ENCODE data around the gene UROD. TPM values are rescaled to one million over a fixed set of nuclear protein-coding genes. Genes with fewer than 3 reads are reported as not detected.

Gene UROD
- total RNA-seq, 1 experiment from 2014 or later: 76.9 TPM

DNA sequence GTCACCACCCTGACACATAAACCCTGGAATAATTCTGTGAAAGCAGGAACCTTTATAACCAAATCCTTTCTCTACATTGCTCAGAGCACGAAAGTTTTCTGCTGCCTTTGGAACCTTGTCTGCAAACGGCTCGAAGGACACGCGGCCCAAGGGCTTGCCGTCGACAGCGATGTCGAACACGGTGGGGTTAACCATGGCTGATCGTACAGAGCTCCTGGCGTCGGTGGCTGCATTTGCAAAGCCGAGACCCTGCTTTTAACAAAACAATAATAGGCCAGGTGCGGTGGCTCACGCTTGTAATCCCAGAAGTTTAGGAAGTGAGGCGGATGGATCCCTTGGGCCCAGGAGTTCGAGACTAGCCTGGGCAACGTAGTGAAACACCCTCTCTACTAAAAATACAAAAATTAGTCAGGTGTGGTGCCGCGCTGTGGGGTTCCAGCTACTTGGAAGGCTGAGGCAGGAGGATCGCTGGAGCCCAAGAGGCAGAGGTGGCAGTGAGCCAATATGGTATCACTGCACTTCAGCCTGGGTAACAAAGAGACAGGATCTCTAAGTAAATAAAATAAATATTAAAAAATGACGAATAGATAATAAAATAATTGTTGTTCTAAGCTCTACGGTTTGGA is 23.4 kb upstream of the UROD start:
- peaks cover 4% of the 10 kb centered on the region for H3K36me3 Mint-ChIP-seq (ENCODE audit: insufficient read depth, unreplicated experiment)
- POLR2A ChIA-PET: interaction anchor here (0.6 to 1.0 kb wide), 5 partner anchors 24 to 1339 kb away, joined by 3 read pairs; partner anchors contain the start of genes KDM4A and RPS8

DNA sequence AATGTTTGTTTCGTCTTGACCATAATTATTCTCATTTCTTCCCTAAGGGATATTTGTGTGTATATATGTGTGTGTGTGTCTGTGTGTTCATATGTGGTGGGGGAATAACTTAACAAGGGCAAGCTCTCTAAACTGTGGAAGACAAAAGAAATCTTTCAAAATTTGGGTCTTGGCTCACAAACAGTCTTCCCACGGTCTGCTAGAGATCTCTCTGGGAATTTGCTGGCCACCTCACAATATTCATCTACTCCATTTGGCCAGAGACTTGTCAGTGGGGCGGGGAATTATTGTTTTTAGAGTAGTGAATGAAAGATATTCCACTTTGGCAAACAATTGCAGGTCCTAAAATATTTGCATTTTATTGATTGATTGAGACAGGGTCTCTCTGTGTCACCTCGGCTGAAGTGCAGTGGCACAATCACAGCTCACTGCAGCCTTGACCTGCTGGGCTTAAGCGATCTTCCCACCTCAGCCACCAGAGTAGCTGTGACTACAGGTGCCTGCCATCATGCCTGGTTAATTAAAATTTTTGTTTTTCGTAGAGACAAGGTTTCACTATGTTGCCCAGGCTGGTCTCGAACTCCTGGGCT is 17.6 kb upstream of the UROD start:
- Mint-ChIP-seq H3K4me1 (ENCODE audit: insufficient read depth, unreplicated experiment) (no peaks in the 10 kb centered on the region), H3K27me3 (ENCODE audit: insufficient read depth, unreplicated experiment) (no peaks in the 10 kb centered on the region), H3K9me3 (ENCODE audit: unreplicated experiment) (no peaks in the 10 kb centered on the region), H3K4me3 (ENCODE audit: unreplicated experiment) (no peak overlapping the region), H3K27ac (ENCODE audit: low read depth, unreplicated experiment) (no peak overlapping the region), H3K36me3 (ENCODE audit: insufficient read depth, unreplicated experiment) (no peaks in the 10 kb centered on the region)
- CTCF ChIA-PET: interaction anchor here (0.9 kb wide), 1 partner anchor 163 kb away, joined by 3 read pairs; no protein-coding TSS in a partner anchor
- intact Hi-C loops (cut with micrococcal nuclease): no loop called here
- no peak for DNase-seq (ENCODE audit: unreplicated experiment)
- TF ChIP-seq, protein P1, sequence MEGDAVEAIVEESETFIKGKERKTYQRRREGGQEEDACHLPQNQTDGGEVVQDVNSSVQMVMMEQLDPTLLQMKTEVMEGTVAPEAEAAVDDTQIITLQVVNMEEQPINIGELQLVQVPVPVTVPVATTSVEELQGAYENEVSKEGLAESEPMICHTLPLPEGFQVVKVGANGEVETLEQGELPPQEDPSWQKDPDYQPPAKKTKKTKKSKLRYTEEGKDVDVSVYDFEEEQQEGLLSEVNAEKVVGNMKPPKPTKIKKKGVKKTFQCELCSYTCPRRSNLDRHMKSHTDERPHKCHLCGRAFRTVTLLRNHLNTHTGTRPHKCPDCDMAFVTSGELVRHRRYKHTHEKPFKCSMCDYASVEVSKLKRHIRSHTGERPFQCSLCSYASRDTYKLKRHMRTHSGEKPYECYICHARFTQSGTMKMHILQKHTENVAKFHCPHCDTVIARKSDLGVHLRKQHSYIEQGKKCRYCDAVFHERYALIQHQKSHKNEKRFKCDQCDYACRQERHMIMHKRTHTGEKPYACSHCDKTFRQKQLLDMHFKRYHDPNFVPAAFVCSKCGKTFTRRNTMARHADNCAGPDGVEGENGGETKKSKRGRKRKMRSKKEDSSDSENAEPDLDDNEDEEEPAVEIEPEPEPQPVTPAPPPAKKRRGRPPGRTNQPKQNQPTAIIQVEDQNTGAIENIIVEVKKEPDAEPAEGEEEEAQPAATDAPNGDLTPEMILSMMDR (IDR thresholded peaks at IDR 0.05; ENCODE audit: unreplicated experiment): no peak
- no TSS peak for BruUV-seq (replicated peaks)
- POLR2A ChIA-PET: interaction anchor here (1.2 kb wide), 1 partner anchor 18 kb away, joined by 4 read pairs; the partner anchor contains the start of gene UROD

More for the DNA sequence above, 23.4 kb upstream of the UROD start:
- Mint-ChIP-seq H3K9me3 (ENCODE audit: unreplicated experiment) (no peaks in the 10 kb centered on the region), H3K27ac (ENCODE audit: low read depth, unreplicated experiment) (no peak overlapping the region), H3K4me3 (ENCODE audit: unreplicated experiment) (no peak overlapping the region), H3K27me3 (ENCODE audit: insufficient read depth, unreplicated experiment) (no peaks in the 10 kb centered on the region), H3K4me1 (ENCODE audit: insufficient read depth, unreplicated experiment) (peaks cover 5% of the 10 kb centered on the region)
- no peak for DNase-seq (ENCODE audit: unreplicated experiment)
- CTCF ChIA-PET: interaction anchor here (0.6 to 1.4 kb wide), 3 partner anchors 9 to 257 kb away, joined by 3 to 4 read pairs (median 4); partner anchors contain the start of gene RNU5D-1
- intact Hi-C loops (cut with micrococcal nuclease): no loop called here
- TF ChIP-seq, protein P1 (IDR thresholded peaks at IDR 0.05; ENCODE audit: unreplicated experiment): no peak
- BruUV-seq (replicated peaks): no TSS peak

DNA sequence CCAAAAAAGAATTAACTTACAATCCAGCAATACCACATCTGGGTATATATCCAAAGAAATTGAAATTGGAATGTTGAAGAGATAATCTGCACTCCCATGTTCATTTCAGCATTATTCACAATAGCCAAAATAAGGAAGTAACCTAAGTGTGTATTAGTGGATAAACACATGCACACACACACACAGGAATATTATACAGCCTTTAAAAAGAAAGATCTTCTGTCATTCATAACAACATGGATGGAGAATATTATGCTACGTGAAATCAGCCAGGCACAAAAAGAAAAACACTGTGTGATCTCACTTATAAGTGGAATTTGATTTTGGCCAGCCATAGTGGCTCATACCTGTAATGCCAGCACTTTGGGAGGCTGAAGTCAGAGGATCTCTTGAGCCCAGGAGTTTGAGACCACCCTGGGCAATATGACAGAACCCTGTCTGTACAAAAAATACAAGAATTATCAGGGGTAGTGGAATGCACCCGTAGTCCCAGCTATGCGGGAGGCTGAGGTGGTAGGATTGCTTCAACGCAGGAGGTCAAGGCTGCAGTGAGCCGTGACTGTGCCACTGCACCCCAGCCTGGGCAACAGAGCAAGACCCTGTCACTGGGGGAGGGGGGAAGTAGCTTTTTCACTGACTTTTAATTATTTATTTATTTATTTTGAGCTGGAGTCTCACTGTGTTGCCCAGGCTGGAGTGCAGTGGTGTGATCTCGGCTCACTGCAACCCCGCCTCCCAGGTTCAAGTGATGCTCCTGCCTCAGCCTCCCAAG is 16.4 kb upstream of the UROD start:
- H3K4me1 Mint-ChIP-seq (ENCODE audit: insufficient read depth, unreplicated experiment): no peaks in the 10 kb centered on the region
- no peaks in the 10 kb centered on the region for H3K36me3 Mint-ChIP-seq (ENCODE audit: insufficient read depth, unreplicated experiment)
- intact Hi-C loops (cut with micrococcal nuclease): no loop called here
- TF ChIP-seq, protein P1 (IDR thresholded peaks at IDR 0.05; ENCODE audit: unreplicated experiment): no peak
- POLR2A ChIA-PET: interaction anchor here (1.2 to 1.7 kb wide), 2 partner anchors 9 to 17 kb away, joined by 4 to 10 read pairs; partner anchors contain the start of genes EIF2B3 and UROD
- H3K27ac Mint-ChIP-seq (ENCODE audit: low read depth, unreplicated experiment): no peak overlapping the region
- DNase-seq (ENCODE audit: unreplicated experiment): no peak
- H3K9me3 Mint-ChIP-seq (ENCODE audit: unreplicated experiment): no peaks in the 10 kb centered on the region
- CTCF ChIA-PET: interaction anchor here (0.6 kb wide), 1 partner anchor 239 kb away, joined by 5 read pairs; no protein-coding TSS in a partner anchor
- H3K4me3 Mint-ChIP-seq (ENCODE audit: unreplicated experiment): no peak overlapping the region
- no TSS peak for BruUV-seq (replicated peaks)
- H3K27me3 Mint-ChIP-seq (ENCODE audit: insufficient read depth, unreplicated experiment): no peaks in the 10 kb centered on the region

DNA sequence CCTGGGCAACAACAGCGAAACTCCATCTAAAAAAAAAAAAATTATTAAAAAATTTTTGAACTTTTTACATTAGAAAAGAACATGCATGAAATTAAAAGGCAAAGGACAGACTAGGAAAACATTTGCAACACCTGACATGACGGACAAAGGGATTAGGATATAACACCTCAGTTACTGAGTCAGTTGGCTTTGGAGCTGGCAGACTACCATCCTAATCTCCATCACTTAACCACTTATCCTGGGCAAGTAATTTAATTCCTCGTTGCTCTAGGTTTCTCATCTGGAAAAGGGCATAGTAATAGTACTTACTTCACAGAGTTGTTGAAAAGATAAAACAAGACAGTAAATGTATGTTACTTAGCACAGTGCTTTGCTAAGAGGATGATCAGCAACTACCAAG is 12.8 kb upstream of the UROD start:
- TF ChIP-seq, protein P1 (IDR thresholded peaks at IDR 0.05; ENCODE audit: unreplicated experiment): no peak
- Mint-ChIP-seq H3K9me3 (ENCODE audit: unreplicated experiment) (no peaks in the 10 kb centered on the region), H3K4me3 (ENCODE audit: unreplicated experiment) (no peak overlapping the region), H3K36me3 (ENCODE audit: insufficient read depth, unreplicated experiment) (peaks cover 19% of the 10 kb centered on the region), H3K27ac (ENCODE audit: low read depth, unreplicated experiment) (no peak overlapping the region), H3K27me3 (ENCODE audit: insufficient read depth, unreplicated experiment) (no peaks in the 10 kb centered on the region), H3K4me1 (ENCODE audit: insufficient read depth, unreplicated experiment) (no peaks in the 10 kb centered on the region)
- POLR2A ChIA-PET: interaction anchor here (1.1 kb wide), 1 partner anchor 13 kb away, joined by 3 read pairs; the partner anchor contains the start of gene UROD
- no peak for DNase-seq (ENCODE audit: unreplicated experiment)
- no TSS peak for BruUV-seq (replicated peaks)
- intact Hi-C loops (cut with micrococcal nuclease): no loop called here
- CTCF ChIA-PET: no interaction called here

Measured in MCF 10A (cell line).